Nephron progenitor cell (in vitro differentiated cells): ENCODE results near the gene TOP3B.

Experiments
- DNase-seq: peaks from one replicate; pipeline ENCODE4 v3.0.0; 2021
- H3K27ac Mint-ChIP-seq: 2 replicates; pipeline ENCODE4 v1.8.0; 2021; ENCODE audit warnings: mild to moderate bottlenecking, moderate library complexity, mixed read lengths
- H3K27me3 Mint-ChIP-seq: 2 replicates; pipeline ENCODE4 v1.8.0; 2021; ENCODE audit warnings: mild to moderate bottlenecking, low read depth, mixed read lengths; ENCODE audit not compliant: poor library complexity
- H3K36me3 Mint-ChIP-seq: 2 replicates; pipeline ENCODE4 v1.8.0; 2021; ENCODE audit warnings: low read depth, mixed read lengths
- H3K4me1 Mint-ChIP-seq: 2 replicates; pipeline ENCODE4 v1.8.0; 2021; ENCODE audit warnings: mixed read lengths
- H3K4me3 Mint-ChIP-seq: 2 replicates; pipeline ENCODE4 v1.8.0; 2021; ENCODE audit warnings: mild to moderate bottlenecking, moderate library complexity, mixed read lengths
- H3K9me3 Mint-ChIP-seq: 2 replicates; pipeline ENCODE4 v1.8.0; 2021; ENCODE audit warnings: mild to moderate bottlenecking, moderate library complexity, mixed read lengths
- CTCF ChIP-seq: fragments of 200-600 bp; sonication (generic); IDR thresholded peaks from 2 replicates; pipeline ENCODE4 v1.5.0; 2021; ENCODE audit warnings: antibody characterized with exemption

Gene TOP3B

GRCh38 chr22:21982338-21982965 is at the start of gene TOP3B:
Gene TOP3B, minus strand, starts transcription at chr22:21982787. Its CDS starts 7,078 bp downstream, at chr22:21975709.
- peaks cover 8% of the 10 kb centered on the region for H3K36me3 Mint-ChIP-seq
- peaks cover 12% of the 10 kb centered on the region for H3K27me3 Mint-ChIP-seq
- no peaks in the 10 kb centered on the region for H3K9me3 Mint-ChIP-seq
- peak; percentile 83 for DNase-seq
- no peak for TF ChIP-seq CTCF
- H3K4me3 Mint-ChIP-seq: peak within 1 kb of the TSS; percentile 91
- peak within 1 kb of the TSS; percentile 66 for H3K27ac Mint-ChIP-seq
- peaks cover 18% of the 10 kb centered on the region for H3K4me1 Mint-ChIP-seq

DNA sequence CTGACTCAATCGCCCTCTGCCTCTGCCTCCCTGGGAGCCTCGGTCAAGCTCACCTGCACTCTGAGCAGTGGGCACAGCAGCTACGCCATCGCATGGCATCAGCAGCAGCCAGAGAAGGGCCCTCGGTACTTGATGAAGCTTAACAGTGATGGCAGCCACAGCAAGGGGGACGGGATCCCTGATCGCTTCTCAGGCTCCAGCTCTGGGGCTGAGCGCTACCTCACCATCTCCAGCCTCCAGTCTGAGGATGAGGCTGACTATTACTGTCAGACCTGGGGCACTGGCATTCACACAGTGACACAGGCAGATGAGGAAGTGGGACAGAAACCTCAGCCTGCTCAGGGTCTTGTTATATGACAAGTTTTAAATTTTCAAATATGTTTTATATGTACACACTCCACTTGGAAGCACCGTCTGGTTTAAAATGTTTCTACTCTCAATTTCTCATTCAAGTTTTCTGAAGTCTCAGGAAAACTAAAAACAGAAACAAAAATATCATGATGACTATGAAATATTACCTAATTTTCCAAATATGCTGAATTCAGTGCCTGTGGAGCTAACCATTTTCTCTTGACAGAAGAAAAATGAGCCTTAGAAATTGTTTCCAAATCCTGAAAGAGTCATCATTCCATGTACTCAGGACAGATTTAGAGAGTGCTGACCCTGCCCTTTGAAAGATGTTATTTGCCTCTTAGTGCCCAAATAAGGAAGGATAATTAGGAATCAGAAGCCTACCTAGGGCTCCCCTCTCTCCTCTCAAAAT is 48.8 kb upstream of the TOP3B start:
- TF ChIP-seq CTCF: no peak
- no peak overlapping the region for H3K27ac Mint-ChIP-seq
- no peak for DNase-seq
- H3K4me1 Mint-ChIP-seq: peaks cover 23% of the 10 kb centered on the region
- H3K27me3 Mint-ChIP-seq: peaks cover 40% of the 10 kb centered on the region
- H3K4me3 Mint-ChIP-seq: no peak overlapping the region
- no peaks in the 10 kb centered on the region for H3K9me3 Mint-ChIP-seq
- no peaks in the 10 kb centered on the region for H3K36me3 Mint-ChIP-seq

DNA sequence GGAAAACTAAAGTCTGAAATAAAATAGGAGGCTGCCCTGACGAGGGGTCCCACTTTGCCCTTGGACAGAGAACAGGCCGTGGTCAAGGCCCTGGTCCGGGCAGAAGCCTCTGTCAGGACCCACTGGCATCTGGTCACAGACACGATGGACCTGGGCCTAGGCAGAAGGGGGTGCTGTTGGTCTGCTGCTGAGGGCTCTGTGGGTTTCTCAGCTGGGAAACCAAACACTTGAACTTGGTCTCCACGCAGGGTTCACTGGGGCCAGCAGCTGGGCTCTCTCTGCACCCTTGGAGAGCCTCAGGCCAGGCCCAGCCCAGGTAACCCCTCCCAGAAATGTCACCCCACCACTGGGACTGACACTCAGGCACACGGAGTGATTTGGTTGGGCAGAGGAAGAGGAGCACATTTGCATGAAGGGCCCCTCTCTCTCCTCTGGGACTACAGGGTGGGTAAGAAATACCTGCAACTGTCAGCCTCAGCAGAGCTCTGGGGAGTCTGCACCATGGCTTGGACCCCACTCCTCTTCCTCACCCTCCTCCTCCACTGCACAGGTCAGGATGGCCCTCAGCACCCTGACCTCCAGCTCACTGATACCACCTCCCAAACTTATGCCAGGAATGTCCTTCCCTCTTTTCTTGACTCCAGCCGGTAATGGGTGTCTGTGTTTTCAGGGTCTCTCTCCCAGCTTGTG is 48.1 kb upstream of the TOP3B start:
- no peak overlapping the region for H3K27ac Mint-ChIP-seq

GRCh38 chr22:22027955-22028354 is 45.4 kb upstream of the TOP3B start:
- DNase-seq: no peak
- Mint-ChIP-seq H3K27ac (no peak overlapping the region), H3K4me1 (peaks cover 24% of the 10 kb centered on the region), H3K36me3 (no peaks in the 10 kb centered on the region), H3K9me3 (no peaks in the 10 kb centered on the region), H3K4me3 (no peak overlapping the region), H3K27me3 (peaks cover 19% of the 10 kb centered on the region)
- no peak for TF ChIP-seq CTCF

More for the DNA sequence above, 48.1 kb upstream of the TOP3B start:
- Mint-ChIP-seq H3K4me1 (peaks cover 28% of the 10 kb centered on the region), H3K4me3 (no peak overlapping the region), H3K27me3 (peaks cover 36% of the 10 kb centered on the region), H3K36me3 (no peaks in the 10 kb centered on the region), H3K9me3 (no peaks in the 10 kb centered on the region)
- peak; percentile 36 for DNase-seq
- peak; percentile 36 for TF ChIP-seq CTCF

- Mint-ChIP-seq H3K36me3 (no peaks in the 10 kb centered on the region), H3K4me3 (no peak overlapping the region), H3K27ac (peak overlapping the region; percentile 12), H3K9me3 (no peaks in the 10 kb centered on the region), H3K4me1 (peaks cover 14% of the 10 kb centered on the region), H3K27me3 (peaks cover 13% of the 10 kb centered on the region)
- TF ChIP-seq CTCF: no peak
- no peak for DNase-seq
Observed at GRCh38 chr22:22026157-22026831, 43.7 kb upstream of the TOP3B start.
